CD4-positive, alpha-beta T cell treated with Interleukin-2 at 100 ng/mL for 4 hours (primary cell): ENCODE results near the gene SMAP1.

ENCODE experiments used
- DNase-seq: peaks from one replicate; pipeline ENCODE4 v3.0.0-alpha.2; 2020; ENCODE audit warnings: low spot score

SMAP1 gene

DNA sequence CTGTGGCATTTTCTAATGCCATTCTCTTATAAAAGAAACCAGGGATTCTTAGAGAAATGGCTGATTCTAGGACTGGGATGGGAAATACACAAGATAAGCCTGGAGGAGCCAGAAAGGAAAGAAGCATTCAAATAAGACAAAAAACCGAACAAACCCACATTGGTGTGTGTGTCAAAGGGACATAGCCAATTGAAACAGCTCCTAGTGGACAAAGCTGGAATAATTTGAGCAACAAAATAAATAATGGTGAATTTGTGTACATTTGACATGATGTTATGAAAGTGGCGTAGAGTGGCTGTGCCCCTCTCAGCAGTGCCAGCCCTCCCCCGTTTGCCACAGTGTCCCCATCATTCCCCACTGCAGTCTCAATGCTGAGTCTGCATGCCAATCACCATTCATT lies 233.6 kb downstream of the SMAP1 start:
- no peak for DNase-seq

DNA sequence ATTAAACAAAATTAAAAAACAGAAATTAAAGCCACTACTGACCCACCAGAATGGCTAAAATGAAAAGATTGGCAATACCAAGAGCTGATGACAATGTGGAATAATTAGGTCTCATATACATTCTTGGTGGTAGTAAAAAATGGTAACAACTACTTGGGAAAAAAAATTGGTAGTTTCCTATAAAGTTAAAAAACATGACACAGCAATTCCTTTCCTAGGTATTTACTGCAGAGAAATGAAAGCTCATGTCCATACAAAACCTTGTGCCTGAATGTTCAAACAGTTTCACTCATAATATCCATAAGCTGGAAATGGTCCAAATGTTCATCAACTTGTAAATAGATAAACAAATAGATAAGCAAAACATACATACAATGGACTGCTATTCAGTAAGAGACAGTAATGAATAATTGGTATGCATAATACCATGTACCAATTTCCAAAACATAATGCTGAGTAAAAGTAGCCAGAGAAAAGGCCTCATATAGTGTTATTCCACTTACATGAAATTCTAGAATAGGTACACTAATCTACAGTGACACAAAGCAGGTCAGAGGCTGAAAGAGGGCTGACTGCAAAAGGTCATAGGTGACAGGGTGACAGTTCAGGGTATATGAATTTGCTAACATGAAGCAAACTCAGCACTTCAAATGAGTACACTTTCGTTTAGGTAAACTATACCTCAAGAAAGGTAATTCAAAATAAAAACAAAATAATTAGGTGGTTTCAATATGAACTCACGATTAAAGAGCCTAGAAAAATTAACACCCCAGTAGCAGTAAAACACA lies 236.2 kb downstream of the SMAP1 start:
- DNase-seq = no peak

DNA sequence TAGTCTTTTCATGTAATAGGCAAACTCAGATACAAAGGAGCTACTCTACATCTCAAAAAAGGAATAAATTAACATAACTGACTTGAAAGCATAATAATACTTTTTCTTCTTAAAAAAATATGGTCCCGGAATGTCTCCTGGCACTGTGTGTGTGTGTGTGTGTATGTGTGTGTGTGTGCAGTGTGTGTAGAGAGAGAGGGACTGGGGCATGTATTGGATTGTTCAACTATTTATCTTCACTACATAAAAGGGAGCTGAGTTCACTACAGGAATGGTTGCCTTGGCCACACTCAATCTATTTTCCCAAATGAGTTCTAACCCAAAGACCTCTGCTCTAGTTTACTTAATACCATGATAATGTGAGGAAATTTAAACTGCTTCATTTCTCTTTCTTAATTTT lies 238.1 kb downstream of the SMAP1 start:
- no peak for DNase-seq
